ENCODE measurements around the gene SLCO6A1. TPM values are rescaled to one million over a fixed set of nuclear protein-coding genes. Genes with fewer than 3 reads are reported as not detected.

SLCO6A1 gene
- total RNA-seq, 4 donors from 2014 or later: not detected

DNA sequence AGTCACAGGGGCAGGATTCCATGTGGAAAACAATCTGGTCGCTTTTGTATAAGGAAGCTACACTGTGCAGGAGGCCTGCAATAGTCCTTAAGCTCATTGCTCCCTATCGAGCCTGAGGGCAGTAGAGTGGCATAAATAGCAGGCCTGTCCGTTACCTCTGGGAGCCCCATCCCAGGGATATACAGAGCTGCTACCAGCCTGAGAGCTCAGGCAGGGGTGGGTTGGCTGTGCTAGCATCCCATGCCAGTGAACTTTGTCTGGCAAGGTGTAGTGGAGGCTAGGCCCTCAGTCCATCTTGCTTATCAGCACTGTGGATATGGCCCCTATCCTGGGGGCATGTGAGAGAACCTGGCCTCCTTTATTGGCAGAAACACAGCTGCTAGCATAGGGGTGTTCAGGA is 47.7 kb downstream of the SLCO6A1 start:
- DNase-seq (ENCODE audit: low spot score in 2 of 2): no peak
- Histone ChIP-seq H3K9me3 (no peaks in the 10 kb centered on the region), H3K36me3 (no peaks in the 10 kb centered on the region), H3K4me1 (no peaks in the 10 kb centered on the region), H3K4me3 (no peak overlapping the region), H3K27me3 (no peaks in the 10 kb centered on the region), H3K27ac (no peak overlapping the region)
- WGBS, 2 donors: 79 to 92% methylated on average over 2 to 3 of the region's 3 CpGs
- no peak for TF ChIP-seq EP300 (IDR thresholded peaks at IDR 0.05)
- TF ChIP-seq, protein P1, sequence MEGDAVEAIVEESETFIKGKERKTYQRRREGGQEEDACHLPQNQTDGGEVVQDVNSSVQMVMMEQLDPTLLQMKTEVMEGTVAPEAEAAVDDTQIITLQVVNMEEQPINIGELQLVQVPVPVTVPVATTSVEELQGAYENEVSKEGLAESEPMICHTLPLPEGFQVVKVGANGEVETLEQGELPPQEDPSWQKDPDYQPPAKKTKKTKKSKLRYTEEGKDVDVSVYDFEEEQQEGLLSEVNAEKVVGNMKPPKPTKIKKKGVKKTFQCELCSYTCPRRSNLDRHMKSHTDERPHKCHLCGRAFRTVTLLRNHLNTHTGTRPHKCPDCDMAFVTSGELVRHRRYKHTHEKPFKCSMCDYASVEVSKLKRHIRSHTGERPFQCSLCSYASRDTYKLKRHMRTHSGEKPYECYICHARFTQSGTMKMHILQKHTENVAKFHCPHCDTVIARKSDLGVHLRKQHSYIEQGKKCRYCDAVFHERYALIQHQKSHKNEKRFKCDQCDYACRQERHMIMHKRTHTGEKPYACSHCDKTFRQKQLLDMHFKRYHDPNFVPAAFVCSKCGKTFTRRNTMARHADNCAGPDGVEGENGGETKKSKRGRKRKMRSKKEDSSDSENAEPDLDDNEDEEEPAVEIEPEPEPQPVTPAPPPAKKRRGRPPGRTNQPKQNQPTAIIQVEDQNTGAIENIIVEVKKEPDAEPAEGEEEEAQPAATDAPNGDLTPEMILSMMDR (IDR thresholded peaks at IDR 0.05): no peak
- no peak for TF ChIP-seq POLR2A (IDR thresholded peaks at IDR 0.05)

DNA sequence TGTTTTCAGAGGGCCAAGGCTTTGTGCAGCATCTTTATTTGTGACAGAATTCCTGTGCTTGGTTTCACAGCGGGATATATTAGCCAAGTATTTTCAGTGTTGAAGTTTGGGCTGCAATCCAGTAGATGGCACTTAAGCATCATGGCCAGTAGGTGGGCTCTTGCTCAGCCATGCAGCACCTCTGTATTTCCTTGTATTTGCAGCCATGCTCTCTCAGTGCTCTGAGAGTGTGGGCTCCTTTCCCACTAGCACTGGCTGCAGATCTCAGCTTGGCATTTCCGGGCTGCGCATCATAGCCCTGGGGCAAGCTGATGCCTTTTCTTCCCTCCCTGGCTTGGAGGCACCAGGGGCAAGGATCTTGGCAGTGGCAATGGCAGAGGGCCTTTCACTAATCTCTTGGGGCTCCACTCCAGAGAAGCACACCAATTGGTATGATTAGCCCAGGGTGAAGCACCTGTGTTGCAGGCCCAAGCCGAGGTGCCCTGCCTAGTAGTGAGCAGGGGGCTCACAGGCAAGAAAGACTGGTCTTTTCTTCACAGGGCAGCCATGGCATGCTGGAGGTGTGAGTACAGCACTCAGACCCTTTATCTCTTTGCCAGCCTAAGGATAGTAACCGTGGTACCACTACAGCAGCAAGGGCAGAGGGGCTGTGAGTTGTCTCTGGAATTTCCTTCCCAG is 48.3 kb downstream of the SLCO6A1 start:
- Histone ChIP-seq H3K27me3 (no peaks in the 10 kb centered on the region), H3K9me3 (no peaks in the 10 kb centered on the region), H3K4me3 (no peak overlapping the region), H3K4me1 (no peaks in the 10 kb centered on the region), H3K27ac (no peak overlapping the region), H3K36me3 (no peaks in the 10 kb centered on the region)
- WGBS, 2 donors: 97 to 99% methylated on average over 4 to 5 of the region's 5 CpGs
- no peak for DNase-seq (ENCODE audit: low spot score in 2 of 2)
- TF ChIP-seq POLR2A (IDR thresholded peaks at IDR 0.05) (no peak), EP300 (IDR thresholded peaks at IDR 0.05) (no peak)
- TF ChIP-seq, protein P1 (IDR thresholded peaks at IDR 0.05): no peak

DNA sequence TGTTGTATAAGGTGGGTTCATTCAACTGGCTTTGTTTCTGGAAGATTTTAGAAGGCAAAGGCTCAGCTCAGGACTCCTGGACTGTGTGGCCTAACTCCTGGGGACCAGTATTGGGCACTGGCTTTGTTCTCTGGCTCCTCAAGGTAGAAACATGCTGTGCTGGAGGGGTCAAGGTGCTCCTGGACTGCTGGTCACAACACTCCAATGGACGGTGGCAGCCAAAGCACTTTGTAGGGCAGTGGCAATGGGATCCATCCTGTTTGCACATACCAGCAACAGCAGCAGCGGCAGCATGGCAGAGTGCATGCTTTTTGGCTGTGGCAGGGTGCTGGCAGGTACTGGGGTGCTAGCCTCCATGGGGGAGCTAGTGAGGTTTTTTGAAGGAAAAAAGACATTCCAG is 65.3 kb downstream of the SLCO6A1 start:
- H3K36me3 ChIP-seq: no peaks in the 10 kb centered on the region
- DNase-seq (ENCODE audit: low spot score in 2 of 2): no peak
- 55 to 71% methylated on average over 2 of the region's 2 CpGs for WGBS, 2 donors
- TF ChIP-seq POLR2A (IDR thresholded peaks at IDR 0.05): no peak
- TF ChIP-seq, protein P1 (IDR thresholded peaks at IDR 0.05): no peak
- no peak for TF ChIP-seq EP300 (IDR thresholded peaks at IDR 0.05)
- no peak overlapping the region for H3K4me3 ChIP-seq
- peaks cover 0 to 9% (median 0%) of the 10 kb centered on the region in 4 donors for H3K9me3 ChIP-seq
- H3K4me1 ChIP-seq: no peaks in the 10 kb centered on the region
- no peak overlapping the region for H3K27ac ChIP-seq
- no peaks in the 10 kb centered on the region for H3K27me3 ChIP-seq

DNA sequence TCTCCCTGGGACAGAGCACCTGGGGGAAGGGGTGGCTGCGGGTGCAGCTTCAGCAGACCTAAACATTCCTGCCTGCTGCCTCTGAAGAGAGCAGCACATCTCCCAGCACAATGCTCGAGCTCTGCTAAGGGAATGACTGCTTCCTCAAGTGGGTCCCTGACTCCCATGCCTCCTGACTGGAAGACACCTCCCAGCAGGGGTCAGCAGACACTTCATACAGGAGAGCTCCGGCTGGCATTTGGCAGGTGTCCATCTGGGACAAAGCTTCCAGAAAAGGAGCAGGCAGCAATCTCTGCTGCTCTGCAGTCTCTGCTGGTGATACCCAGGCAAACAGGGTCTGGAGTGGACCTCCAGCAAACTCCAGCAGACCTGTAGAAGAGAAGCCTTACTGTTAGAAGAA is 77.2 kb downstream of the SLCO6A1 start:
- peaks cover 0 to 3% (median 0%) of the 10 kb centered on the region in 4 donors for H3K9me3 ChIP-seq
- 71 to 83% methylated on average over 3 of the region's 3 CpGs for WGBS, 2 donors
- no peak overlapping the region for H3K27ac ChIP-seq
- TF ChIP-seq, protein P1 (IDR thresholded peaks at IDR 0.05): no peak
- no peak for TF ChIP-seq POLR2A (IDR thresholded peaks at IDR 0.05)
- TF ChIP-seq EP300 (IDR thresholded peaks at IDR 0.05): no peak
- no peaks in the 10 kb centered on the region for H3K36me3 ChIP-seq
- H3K4me3 ChIP-seq: no peak overlapping the region
- no peaks in the 10 kb centered on the region for H3K27me3 ChIP-seq
- no peak for DNase-seq (ENCODE audit: low spot score in 2 of 2)
- no peaks in the 10 kb centered on the region for H3K4me1 ChIP-seq

DNA sequence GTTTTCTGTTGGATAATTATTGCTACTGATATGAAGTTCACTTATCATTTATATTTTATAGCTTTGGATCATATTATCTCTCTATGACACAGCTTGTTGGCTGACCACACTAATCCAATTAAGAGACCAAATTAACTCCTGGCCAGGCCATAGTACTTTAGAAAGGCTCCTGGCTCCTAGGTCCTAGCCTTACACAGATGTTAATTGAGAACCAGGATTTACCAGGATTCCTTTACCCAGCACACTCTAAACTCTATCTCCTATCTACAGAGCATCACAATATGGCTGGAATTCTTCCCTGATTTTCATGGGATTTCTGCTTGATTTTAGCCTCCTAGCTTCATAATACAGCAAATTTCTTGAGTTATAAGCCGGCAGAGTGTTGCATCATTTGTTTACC is 80.3 kb downstream of the SLCO6A1 start:
- 85 to 92% methylated on average over 1 of the region's 1 CpG for WGBS, 2 donors

More for the DNA sequence above, 80.3 kb downstream of the SLCO6A1 start:
- no peaks in the 10 kb centered on the region for H3K36me3 ChIP-seq
- H3K4me1 ChIP-seq: no peaks in the 10 kb centered on the region
- DNase-seq (ENCODE audit: low spot score in 2 of 2): no peak
- no peaks in the 10 kb centered on the region for H3K27me3 ChIP-seq
- H3K27ac ChIP-seq: no peak overlapping the region
- TF ChIP-seq POLR2A (IDR thresholded peaks at IDR 0.05) (no peak), EP300 (IDR thresholded peaks at IDR 0.05) (no peak)
- TF ChIP-seq, protein P1 (IDR thresholded peaks at IDR 0.05): no peak
- no peaks in the 10 kb centered on the region for H3K9me3 ChIP-seq
- no peak overlapping the region for H3K4me3 ChIP-seq

Data from tibial nerve (tissue), 4 donors.